RPMI8226 (cell line): ENCODE data around the gene BAIAP2L1.

Source experiments
- DNase-seq: peaks from one replicate; pipeline ENCODE4 v3.0.0-alpha.2; 2015

The BAIAP2L1 gene

DNA sequence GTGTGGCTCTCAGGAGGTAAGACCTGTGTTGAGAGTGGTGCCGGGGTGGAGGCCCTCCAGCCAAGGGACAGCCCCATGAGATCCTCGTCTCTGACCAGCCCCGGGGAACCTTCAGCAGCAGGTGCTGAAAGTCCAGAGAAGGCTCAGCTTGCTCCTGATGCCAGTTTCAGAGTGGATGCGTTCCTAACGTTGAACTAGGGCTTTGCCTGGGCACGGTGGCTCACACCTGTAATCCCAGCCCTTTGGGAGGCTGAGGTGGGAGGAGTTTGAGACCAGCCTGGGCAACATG lies 45.7 kb downstream of the BAIAP2L1 start:
- DNase-seq: no peak

DNA sequence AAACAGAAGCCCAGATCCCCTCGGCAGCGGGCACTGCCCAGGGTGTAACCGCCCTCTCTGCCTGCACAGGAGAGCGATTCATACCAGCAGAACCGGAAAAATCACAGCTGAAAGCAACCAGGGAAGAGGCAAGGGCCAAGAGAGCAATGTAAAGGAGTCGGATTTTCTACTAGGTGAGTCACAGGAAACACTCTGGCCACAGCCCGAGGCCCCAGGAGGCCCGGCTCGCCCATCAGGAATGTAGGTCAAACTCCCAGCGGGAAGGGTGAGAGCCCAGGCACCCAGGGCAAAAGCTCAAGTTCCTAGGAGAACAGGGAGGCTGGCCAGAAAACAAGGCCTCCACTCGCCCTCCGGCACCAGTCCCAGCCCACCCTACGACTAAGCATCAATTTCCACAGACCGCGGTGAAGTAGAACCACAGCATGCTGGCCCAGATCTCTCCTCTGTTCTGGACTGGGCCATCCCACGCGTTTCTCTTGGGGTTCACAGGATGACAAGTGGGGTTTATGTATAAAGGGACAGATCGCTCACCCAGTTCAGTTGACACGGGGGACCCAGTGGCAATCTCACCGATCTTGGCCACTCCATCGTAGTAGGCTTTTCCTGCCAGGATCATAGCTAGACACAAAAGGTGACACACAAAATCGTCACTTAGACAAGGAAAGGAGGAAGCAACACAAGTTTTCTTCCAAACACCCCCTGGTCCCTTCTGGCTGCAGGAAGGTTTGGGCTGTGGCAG lies 46.2 kb downstream of the BAIAP2L1 start:
- DNase-seq: no peak

DNA sequence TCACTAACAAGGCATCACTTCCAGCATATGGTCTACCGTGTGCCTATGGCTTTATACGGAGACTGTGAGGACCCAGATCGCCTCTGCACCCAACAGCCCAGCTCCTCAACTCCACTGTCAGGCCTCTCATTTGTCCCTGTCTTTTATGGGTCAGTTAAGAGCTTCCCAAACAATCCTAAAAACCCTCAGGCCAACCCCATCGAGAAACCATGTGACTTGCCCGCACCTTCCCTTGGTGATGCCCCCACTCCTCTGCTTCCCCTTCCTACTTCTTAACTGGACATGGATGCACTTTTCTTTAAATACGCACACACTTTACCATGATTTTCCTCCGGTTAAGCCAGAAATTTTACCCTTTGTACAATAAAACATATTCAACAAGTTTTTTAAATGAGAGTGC lies 46.8 kb downstream of the BAIAP2L1 start:
- no peak for DNase-seq

DNA sequence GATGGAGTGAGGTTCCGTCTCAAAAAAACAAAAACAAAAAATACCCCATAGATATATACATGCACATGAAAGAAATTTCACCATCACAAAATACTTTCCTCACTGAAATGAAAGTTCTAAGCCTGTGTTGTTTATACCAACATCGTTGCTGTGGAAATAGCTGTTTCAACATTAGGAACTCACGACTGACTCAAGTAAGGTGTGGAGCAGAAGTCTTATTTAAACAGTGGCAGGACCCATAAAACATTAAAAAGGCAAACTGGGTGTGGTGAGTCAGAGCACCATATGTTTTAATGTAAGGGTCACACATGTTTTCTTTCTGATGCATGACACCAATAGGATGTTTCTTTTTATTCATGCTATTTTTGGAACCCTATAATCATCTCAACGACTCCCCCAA lies 48.3 kb downstream of the BAIAP2L1 start:
- no peak for DNase-seq

DNA sequence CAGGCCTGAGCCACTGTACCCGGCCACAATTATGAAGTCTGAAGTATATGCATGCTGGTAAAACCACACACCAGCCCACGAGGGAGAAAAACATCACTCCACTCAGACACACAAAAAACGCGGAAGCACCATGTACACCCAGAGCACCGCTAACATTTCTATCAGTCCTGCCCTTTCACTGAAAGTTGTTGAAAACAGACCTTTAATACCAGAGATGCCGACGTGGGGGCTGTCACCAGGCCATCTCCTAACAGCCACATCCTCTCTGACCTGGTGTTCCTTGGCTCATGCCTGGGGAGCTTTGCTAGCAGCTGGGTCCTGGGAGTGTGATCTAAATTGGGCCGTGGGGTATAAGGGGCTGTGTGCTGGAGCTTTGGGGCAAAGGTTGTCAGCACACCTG lies 49.8 kb downstream of the BAIAP2L1 start:
- no peak for DNase-seq

DNA sequence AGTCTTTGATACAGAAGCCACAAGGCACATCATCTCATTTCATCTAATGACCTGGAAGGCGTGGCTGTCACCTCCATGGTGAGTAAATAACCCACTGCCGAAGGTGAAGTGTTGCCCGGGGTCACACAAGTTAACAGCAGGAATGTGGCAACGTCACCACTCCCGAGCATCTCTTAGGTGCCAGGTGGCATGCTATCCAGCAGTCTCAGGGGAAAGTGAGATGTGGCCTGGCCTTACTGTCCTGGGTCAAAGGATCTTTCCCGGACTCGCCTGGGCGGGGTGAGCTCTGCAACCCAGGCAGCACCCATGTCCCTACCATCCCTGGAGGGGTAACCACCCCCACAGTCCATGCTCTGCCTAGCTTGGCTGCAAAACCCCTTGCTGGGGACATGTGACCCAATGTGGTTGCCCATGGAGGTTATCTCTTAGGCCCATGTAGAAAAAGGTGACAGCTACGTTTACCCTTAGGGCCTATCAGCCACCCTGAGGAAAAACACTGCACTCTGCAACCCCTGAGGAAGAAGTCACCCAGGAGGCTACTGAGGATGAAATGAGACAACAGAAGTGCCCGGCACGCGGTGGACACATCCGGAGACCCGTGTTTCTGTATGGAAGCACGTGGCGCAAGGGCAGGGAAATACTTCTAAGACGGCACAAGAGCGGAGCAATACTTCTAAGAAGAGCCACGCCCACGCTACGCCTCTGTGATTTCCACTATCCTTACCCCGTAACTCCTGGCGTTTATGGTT lies 52.0 kb downstream of the BAIAP2L1 start:
- DNase-seq: no peak

DNA sequence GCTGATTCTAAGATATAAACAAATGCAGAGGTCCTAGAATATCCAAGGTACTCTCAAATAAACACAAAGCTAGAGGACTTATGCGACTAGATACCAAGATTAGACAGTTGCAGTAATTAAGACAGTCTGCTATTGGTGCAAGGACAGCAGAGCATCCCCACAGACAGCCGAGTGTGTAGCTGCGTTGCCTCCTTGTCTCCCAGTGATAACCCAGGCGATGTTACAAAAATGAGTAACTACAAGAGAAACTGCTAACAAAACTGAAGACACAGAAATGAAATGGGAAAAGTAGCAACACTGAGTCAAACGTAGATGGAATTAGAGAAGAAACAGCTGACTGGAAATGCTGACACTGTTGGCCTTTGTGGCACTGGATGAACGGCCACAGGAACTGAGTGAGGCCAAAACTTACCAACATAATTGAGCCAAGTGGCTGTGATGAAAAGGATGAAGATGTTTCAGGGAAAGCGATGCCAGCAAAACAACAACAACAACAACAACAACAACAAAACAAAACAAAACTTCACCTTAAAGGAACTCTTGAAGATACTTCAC lies 54.3 kb downstream of the BAIAP2L1 start:
- no peak for DNase-seq

DNA sequence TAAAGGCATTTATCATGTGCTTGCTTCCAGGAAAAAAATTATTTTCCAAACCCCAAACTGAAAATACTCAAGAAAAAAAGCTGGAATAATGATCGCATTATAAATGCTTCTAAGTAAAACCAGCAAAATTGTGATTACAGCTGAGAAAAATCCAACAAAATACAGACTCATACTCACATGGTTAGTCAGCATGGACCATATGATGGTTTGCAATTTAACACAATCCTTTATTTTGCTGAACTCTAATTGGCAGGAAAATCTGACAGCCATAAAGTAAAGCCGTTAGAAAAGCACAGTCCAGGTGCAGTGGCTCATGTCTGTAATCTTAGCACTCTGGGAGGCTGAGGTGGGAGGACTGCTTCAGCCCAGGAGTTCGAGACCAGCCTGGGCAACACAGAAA lies 59.8 kb downstream of the BAIAP2L1 start:
- no peak for DNase-seq

DNA sequence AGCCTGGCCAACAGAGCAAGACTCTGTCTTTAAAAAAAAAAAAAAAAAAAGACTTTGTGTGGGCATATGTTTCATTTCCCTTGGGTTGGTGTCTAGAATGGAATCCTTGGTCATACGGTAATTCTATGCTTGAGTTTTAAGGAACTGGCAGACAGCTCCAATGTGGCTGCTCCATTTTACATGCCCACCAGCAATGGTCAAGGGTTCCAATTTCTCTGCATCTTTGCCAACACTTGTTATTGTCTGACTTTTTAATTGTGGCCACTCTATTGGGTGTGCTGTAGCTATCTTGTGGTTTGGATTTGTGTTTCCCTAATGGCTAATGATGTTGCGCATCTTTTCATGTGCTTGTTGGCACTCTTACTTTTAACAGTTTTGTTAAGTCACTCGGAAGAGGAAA lies 61.8 kb downstream of the BAIAP2L1 start:
- no peak for DNase-seq

DNA sequence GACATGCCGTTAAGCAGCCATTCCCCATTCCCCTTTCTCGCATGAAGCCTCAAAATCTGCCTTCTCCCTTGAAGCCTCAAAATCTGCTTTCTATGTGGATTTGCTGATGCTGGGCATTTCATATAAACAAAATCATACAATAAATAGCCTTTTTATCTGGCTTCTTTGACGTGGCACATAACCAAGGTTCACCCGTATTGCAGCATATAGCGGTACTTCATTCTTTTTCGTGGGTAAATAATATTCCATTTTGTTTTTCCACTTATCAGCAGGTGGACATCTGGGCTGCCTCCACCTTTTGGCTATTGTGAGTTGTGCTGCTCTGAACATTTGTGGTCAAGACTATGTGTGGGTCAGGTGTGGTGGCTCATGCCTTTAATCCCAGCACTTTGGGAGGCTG lies 62.4 kb downstream of the BAIAP2L1 start:
- DNase-seq: no peak

DNA sequence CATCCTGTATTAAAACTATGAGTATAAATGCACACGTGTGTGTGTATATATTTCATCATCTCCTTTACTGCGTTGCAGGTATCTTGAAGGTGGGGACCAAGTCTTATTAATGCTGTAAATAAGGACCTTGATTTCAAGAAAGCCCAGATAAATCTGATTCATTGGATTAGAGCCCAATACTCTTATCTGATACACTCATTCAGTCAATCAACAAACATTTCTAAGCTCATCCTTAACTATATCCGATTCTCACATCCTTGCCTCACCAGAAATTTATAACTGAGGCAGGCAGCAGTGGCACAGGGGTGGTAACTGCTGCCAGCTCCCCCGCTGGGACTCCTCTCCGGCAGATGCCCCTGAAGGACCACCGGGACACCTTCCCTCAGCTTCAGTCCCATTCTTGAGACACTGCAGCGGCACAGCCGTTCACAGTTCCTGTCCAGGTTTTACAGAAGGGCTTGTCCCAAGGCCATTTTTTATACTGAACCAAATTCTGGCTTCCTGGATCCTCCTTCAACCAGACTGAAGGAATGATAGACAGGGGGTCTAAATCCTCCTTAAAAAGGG lies 65.4 kb downstream of the BAIAP2L1 start:
- no peak for DNase-seq

DNA sequence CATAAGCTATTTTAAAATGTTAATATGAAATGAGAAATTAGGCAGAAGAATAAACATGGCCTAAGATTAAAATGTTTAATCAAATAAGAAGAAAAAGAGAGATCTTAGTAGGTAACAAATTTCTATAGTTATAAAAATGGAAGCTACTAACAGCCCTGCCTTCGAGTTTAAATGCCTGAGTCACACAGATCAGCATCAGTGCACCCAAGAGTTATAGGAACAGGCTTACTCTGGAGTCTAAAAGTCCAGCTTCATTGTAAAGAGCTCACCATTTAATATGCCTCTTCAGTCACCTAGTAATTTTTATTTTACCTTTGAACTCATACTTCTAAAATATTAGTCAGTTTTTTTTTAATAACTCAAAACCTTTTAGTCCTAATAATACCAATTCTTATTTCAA lies 66.8 kb downstream of the BAIAP2L1 start:
- no peak for DNase-seq

DNA sequence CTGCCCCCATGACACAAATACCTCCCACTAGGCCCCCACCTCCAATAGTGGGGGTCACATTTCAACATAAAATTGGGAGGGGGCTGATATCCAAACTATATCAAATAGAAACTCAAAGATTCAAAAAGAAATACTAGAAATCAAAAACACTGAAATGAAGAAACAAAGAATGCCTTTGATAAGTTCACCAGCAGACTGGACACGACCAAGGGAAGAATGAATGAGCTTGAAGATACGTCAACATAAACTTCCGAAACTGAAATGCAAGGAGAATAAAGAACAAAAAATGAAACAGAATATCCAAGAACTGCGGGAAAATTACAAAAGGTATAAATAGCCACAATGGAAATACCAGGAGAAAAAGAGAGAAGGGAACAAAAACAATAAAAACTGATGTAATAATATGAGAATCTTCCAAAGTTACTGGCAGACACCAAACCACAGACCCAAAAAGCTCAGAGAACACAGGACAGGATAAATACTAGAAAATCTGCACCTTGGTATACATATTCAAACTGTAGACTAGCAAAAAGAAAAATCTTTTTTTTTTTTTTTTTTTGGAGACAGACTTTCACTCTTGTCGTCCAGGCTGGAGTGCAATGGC lies 69.9 kb downstream of the BAIAP2L1 start:
- no peak for DNase-seq

DNA sequence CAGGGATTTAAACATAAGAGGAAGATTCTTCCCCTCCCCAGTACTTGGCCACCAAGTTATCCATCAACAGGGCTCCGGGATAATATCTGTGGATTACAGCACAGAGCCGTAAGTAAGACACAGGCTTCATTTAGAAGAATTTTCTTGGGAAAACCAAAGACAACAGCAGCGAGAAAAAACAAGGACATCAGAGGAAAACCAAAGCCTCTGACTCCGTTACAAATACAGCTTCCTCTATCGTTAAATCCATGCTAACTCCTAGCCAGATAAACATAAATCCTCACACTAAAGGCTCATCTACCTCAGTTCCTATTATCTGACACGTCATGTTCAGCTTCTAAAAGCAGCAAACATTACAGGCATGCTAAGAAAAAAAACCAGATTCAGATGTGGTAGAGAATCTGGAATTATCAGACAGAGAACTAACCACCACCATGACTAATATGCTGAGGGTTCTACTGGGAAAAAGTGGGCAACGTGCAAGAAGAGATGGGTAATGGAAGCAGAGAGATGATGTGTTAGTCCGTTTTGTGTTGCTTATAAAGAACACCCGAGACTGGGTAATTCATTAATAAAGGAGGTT lies 71.0 kb downstream of the BAIAP2L1 start:
- no peak for DNase-seq

DNA sequence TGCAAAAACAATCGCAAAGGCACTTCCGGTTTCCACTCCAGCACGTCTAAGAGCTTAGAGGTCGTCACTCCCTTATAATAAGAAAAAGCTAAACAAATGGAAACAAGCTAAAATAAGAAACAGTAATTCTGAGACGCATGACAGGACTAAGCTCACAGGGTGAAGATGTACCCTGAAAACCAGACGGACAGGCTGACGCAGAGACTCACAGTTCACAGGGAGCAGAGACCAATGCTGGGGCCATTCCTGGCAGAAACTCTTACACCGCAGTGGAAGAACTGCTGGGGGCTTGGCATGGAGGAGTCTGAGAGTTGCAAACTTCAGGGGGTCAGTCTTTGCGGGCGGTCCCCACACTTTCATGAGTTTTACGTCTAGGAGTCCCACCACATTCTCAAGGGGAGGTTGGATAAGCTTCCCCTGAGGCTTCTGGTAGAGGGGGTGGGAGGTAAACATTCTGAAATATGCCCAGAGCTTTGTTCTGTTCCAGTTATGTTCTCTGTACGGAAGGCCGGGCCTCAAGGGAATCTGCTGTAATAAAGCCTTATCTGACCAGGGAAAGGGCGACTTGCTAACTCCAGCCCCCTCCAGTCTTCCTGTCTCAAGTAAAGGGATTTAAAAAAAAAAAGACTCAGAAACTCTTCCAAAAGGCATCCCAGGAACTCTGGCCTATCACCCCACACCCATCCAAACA lies 71.6 kb downstream of the BAIAP2L1 start:
- no peak for DNase-seq

DNA sequence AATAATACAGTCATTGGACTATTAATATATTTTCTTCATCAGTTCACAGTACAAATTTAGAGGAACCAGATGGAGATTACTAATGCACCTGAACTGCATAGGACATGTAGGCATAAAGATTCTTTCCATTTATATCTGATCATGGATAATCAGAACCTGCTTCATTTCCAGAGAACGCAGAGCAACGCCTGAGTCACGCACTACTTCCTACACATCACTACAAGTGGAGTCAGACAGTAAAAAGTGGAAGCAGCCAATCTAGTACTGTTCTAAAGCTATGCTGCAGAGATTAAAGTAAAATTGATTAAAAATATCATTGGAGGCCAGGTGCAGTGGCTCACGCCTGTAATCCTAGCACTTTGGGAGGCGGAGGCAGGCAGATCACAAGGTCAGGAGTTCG lies 76.1 kb downstream of the BAIAP2L1 start:
- no peak for DNase-seq

DNA sequence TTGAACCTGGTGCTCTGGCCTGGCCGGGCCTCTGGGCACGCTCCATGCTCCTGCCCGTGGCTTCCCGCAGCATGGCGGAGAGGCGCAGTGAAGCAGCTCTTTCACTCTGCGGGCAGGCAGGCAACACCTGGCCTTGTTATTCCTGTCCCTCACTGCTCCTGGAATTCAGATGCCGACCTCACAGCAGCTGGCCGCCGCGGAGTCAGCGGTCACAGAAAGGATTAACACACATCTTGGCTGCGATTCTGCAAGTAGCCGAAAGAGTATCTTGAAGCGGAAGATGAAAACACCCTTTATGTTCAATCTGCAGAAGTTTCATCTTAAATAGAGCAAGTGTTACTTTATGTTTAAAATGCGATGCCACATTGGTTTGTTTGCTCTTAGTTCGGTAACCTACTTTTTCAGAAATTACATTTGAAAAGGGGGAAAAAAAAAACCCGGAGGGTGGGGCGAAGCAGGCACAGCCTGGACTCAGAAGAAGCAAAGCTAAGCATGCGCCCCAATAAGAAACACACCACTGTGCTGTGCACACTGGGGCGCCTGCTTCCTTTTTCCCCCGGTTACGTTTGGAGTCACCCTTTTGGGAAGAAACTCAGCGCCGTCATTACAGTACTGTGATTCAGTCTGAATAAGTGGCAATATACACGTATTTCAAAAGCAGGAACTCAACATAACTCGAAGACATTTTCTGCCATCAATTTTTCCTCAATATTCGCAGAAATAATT lies 77.1 kb downstream of the BAIAP2L1 start:
- no peak for DNase-seq

DNA sequence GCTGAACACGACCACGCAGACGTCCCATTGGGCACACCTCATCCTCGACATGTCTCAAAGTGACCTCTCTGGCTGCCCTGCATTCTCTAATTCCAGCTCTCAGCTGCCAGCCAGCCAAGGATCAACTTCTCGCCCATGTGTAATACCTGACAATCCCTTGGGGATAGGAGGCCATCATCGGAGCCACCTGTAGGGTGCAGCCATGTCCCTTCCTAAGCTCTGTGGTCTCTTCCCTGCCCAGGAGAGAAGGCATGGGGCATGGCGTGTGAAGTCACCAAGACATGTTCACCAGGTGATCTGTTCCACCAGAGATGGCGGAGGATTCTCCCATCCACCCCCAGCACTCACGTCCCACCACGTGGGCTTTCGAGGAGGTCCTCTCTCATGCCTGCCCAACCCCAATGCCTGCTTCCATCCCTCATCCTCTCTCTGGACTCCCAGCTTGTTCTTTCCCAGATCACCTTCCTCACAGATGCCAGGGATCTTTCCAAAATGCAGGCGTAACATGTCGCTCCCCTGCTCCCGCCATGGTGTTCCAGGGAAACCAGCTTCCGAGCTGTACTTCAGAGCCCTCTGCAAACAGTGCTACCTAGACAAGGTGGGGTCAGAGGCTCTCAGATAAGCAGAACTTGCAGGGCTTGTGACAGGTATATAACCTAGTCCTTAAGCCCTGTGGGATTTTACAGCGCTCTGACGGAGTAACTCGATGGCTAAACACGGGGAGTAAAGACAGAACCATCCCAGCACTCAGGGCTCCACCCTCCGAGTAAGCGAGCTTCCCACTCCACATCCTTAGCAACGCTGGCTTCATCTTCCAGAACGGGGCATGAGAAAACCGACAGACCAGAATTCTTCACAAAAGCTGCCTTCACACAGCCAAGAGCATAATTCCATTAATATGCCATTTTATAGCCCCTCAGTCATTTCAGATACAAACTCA lies 78.3 kb downstream of the BAIAP2L1 start:
- no peak for DNase-seq

DNA sequence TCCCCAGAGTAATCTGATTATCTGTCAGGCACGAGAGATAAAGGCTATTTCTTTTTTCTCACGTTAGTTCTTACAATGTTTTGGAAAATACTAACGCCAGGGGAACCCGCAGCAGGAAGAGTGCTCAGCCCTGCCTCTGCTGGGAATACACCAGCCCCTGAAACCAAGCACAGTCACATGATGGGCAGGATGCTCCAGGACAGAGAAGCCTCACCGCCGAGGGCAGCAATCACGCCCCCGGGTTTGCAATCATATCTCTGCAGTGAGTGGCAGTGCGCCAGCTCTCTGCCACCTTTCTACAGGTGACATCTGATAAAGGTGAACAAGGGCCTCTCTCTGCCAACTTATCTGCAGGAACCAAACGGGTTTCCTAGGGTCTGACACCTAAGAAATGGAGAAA lies 79.6 kb downstream of the BAIAP2L1 start:
- DNase-seq: no peak

DNA sequence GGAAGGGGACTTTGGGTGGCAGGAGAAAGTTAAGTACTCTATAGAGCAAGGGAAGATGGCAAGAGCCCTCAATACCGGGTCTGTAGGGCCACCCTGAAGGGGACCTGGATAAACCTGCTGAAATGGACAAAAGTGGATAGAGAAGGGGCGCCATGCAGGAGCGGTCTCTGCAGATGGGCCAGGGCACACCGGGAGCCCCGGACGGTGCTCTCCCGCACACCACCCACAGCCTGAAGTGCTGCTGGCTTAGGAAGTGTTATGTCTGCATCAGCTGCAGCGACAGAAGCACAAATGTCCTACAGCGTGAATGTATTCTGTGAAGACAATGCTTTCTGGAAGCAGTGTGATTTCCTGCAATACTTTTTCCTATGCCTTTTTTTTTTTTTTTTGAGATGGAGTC lies 81.7 kb downstream of the BAIAP2L1 start:
- DNase-seq: no peak
